Stimulated activated naive CD8-positive, alpha-beta T cell treated with anti-CD3 and anti-CD28 coated beads, Interleukin-15, amount 100 ng/mL, for 72 hours (primary cell): ENCODE data around the gene SHCBP1.
"Not testable (repeated sequence)": the region's sequence is repeated elsewhere in the genome, so short reads cannot be mapped to it uniquely, and the experiment has no call there.

Experiments used
- ATAC-seq: fragments of 150-1000 bp; cut with Tn5 transposase; 2 replicates; pipeline ENCODE4 v1.10.0; 2021; ENCODE audit warnings: mild to moderate bottlenecking, moderate library complexity
- DNase-seq, 2 donors: peaks; one replicate each; pipeline ENCODE4 v3.0.0; 2021 to 2022
- H3K27ac Mint-ChIP-seq, 2 donors: one replicate each; pipeline ENCODE4 v1.8.0; 2022; ENCODE audit warnings: mild to moderate bottlenecking in 2 of 2, mixed read lengths in 2 of 2, moderate library complexity in 2 of 2
- H3K27me3 Mint-ChIP-seq: one replicate; pipeline ENCODE4 v1.8.0; 2022; ENCODE audit warnings: mixed read lengths
- H3K4me1 Mint-ChIP-seq: one replicate; pipeline ENCODE4 v1.8.0; 2022; ENCODE audit warnings: mild to moderate bottlenecking, mixed read lengths
- H3K4me3 Mint-ChIP-seq, 2 donors: one replicate each; pipeline ENCODE4 v1.8.0; 2022; ENCODE audit warnings: mild to moderate bottlenecking in 2 of 2, mixed read lengths in 2 of 2, moderate library complexity in 1 of 2
- H3K9me3 Mint-ChIP-seq, 2 donors: one replicate each; pipeline ENCODE4 v1.8.0; 2022; ENCODE audit warnings: mixed read lengths in 2 of 2

Gene SHCBP1

DNA sequence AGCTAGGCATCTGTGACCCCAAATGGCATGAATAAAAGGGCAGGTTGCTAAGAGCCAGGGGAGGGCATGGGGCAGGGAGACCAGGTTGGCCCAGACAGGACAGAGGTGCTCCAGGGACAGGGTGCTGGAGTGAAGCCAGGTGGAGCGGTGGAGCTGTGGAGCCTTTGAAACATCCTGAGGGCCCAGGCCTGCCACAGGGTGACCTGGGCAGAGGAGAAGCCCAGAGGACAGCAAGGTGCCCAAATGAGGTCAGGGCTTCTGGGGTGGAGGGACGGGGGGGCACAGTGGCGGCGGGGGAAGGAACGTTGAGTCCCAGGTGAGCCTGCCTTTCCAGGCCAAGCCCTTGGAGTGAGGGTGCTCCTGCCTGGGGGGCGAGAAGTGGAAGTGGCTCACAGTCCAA, 2.5 kb upstream of the SHCBP1 start:
- ATAC-seq, H3K27ac Mint-ChIP-seq, H3K9me3 Mint-ChIP-seq, H3K27me3 Mint-ChIP-seq, DNase-seq, H3K4me3 Mint-ChIP-seq: not testable (repeated sequence)
- H3K4me1 Mint-ChIP-seq: peaks cover 15% of the 10 kb centered on the region

DNA sequence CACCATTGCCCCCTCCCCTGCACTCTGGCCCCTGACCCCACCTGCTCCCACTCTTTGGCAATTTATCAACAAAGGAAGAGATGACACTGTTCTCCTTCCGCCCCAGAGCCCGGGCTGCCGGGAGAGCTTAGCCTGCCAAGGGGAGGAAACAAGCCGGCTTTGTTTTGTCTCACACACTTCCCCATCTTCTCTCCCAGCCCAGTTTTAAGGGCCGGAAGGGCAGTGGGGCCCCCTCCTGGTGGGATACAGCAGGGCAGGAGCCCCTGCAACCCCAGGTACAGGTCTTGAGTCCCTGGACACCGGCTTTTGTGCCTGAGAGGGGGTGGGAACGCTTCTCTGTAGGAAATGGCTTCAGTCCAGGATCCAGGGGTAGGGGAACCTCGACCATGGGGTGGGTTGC, 2.1 kb upstream of the SHCBP1 start:
- H3K9me3 Mint-ChIP-seq, H3K4me3 Mint-ChIP-seq, H3K27me3 Mint-ChIP-seq, H3K27ac Mint-ChIP-seq: not testable (repeated sequence)
- peaks cover 15% of the 10 kb centered on the region for H3K4me1 Mint-ChIP-seq
- ATAC-seq (peak; percentile 21), DNase-seq (peak in 1 of 2 donors; percentile 14)

DNA sequence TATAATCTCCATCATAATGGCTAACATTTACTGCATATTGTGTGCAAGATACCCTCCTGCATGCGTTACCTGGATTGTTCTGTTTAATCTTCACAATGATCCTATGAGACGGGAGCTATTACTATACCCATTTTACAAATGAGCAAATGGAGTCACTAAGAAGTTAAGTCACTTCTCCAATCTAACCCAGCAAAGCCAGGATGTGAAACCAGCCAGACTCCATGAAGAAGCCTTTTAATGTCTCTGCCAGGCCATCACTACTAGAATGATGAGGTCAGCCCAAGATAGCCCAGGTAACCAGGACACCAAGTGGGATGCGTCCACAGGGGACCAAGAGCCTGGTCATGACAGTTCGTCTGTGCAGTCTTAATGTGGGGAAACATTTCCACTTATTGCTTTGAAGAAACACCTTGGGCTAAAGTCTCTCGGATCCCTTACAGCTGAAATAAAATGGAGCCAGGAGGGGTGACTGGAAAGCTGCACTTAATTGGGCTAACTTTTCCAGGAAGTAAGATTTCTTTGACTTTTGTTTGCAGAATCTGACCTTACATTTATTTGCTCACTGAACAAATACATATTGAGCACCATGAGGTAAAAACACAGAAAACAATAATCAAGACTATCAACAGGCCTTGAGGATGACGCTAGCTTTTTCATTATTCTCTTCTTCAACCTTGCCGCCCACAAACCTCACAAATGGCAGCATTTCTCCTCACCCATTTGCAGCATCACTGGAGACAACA, 926 bp upstream of the SHCBP1 start:
- peak overlapping the region in 1 of 2 donors; percentile 98 for H3K27ac Mint-ChIP-seq
- peaks cover 15% of the 10 kb centered on the region for H3K4me1 Mint-ChIP-seq
- DNase-seq: no peak
- H3K27me3 Mint-ChIP-seq: no peaks in the 10 kb centered on the region
- ATAC-seq: no peak
- peak overlapping the region; percentile 93 to 98 for H3K4me3 Mint-ChIP-seq
- H3K9me3 Mint-ChIP-seq: no peaks in the 10 kb centered on the region

DNA sequence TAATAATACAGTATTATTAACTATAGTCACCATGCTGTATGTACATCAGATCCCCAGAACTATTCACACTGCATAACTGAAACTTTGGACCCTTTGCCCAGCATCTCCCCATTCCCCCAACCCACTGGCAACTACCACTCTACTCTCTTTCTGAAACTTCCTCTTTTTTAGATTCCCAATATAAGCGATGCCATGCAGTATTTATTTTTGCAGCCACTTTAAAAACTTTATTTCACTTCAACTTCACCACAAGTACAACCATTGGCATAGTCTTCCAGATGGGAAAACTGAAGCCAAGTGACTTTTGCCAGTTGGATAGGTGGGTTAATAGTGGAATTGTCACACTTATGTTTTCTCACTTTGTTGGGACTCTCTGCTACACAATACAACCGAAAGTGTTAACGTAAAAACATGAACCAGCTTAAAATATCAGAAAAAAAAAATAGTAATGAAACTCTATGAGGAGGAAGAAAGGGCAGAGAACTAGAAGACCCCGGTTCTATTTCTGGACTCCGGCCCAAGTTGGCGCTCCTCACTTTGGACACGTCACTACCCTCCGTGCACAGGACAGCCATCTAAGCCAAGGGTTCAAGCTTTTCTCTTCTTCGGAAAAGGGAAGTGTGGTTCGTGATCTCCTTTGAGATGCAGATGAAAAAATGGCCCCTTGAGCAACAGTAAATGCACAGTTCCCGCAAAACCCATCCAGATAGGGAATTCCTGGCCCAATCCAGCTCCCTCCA, 743 bp downstream of the SHCBP1 start:
- Mint-ChIP-seq H3K9me3 (no peaks in the 10 kb centered on the region), H3K4me3 (peak overlapping the region; percentile 93 to 98), H3K27ac (peak overlapping the region; percentile 98 to 99), H3K4me1 (peaks cover 15% of the 10 kb centered on the region), H3K27me3 (no peaks in the 10 kb centered on the region)
- DNase-seq (no peak), ATAC-seq (peak; percentile 19)

DNA sequence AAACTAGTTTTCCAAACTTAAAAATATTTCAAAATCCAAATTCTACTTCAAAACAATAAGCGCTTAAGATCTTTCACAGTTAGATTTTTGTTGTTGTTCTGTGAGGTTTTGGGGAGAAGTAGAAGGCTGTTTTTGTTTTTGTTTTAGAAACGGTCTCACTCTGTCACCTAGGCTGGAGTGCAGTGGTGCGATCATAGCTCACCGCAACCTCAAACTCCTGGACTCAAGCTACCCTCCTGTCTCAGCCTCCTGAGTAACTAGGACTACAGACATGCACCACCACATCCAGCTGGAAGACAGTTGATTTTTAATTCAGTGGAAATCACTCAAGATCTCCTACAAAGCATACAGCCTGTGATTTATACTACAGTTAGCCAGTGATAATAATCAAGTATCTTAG, 2.7 kb downstream of the SHCBP1 start:
- Mint-ChIP-seq H3K27ac (no peak overlapping the region), H3K4me3 (no peak overlapping the region), H3K9me3 (no peaks in the 10 kb centered on the region), H3K27me3 (no peaks in the 10 kb centered on the region), H3K4me1 (peaks cover 15% of the 10 kb centered on the region)
- ATAC-seq: no peak
- no peak for DNase-seq

DNA sequence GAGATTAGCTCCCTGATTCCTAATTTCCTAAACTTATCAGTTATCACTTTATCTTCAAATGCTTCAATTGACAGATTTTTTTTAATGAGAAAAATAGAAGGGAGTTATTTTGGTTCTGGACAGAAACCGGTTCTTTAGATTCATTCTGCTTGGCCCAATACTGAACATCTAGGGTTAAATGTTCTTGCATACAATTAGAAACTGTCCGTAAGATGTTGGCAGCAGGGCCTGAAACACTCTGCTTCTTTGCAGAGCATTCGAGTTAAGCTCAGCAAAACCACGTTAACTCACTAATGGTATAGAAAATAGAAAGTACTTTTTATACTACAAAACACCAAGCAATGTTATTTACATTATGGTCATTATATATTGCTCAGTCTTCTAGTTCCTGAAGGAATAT, 7.2 kb downstream of the SHCBP1 start:
- no peak overlapping the region for H3K27ac Mint-ChIP-seq
- no peaks in the 10 kb centered on the region for H3K9me3 Mint-ChIP-seq
- no peaks in the 10 kb centered on the region for H3K27me3 Mint-ChIP-seq
- H3K4me1 Mint-ChIP-seq: no peaks in the 10 kb centered on the region
- DNase-seq (no peak), ATAC-seq (no peak)
- no peak overlapping the region for H3K4me3 Mint-ChIP-seq

DNA sequence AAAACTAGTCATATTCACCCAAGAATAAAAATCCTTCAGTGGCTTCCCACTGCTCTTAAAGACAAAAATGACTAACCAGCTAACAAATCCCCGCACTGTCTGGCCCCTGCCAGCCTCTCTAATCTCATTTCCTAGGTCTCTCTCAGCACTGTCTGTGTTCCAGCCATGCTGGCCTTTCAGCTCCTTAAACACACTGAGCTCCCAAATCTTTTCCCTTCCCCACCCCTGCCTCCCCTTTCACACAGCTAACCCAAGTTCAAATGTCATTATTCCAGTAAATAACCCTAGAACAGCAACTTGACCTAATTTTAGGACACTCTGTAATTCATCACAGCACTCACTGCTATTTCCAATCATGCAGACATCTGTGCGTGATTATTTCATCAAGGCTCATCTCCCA, 7.8 kb downstream of the SHCBP1 start:
- no peak for DNase-seq
- H3K4me3 Mint-ChIP-seq: no peak overlapping the region
- no peaks in the 10 kb centered on the region for H3K27me3 Mint-ChIP-seq
- H3K4me1 Mint-ChIP-seq: no peaks in the 10 kb centered on the region
- ATAC-seq: no peak
- H3K9me3 Mint-ChIP-seq: no peaks in the 10 kb centered on the region
- H3K27ac Mint-ChIP-seq: no peak overlapping the region

DNA sequence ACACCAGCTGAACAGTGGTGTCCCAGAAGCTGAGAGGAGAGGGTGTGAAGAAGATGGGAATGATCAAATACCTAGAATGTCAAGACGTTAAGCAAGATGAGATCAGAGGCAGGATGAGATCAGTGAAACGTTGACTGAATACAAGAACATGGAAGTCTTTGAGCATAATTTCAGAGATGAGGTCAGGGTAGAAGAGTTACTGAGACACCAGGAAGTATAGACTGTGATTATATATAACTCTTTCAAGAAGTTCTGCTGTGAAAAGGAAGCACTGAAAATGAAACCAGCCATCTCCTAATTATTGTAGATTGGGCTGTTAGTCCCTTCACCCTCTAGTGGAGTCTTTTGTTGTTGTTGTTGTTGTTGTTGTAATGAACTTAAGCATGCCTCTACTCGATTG, 9.1 kb downstream of the SHCBP1 start:
- no peaks in the 10 kb centered on the region for H3K9me3 Mint-ChIP-seq
- no peaks in the 10 kb centered on the region for H3K27me3 Mint-ChIP-seq
- H3K27ac Mint-ChIP-seq: no peak overlapping the region
- no peak overlapping the region for H3K4me3 Mint-ChIP-seq
- DNase-seq: no peak
- no peak for ATAC-seq
- H3K4me1 Mint-ChIP-seq: no peaks in the 10 kb centered on the region

DNA sequence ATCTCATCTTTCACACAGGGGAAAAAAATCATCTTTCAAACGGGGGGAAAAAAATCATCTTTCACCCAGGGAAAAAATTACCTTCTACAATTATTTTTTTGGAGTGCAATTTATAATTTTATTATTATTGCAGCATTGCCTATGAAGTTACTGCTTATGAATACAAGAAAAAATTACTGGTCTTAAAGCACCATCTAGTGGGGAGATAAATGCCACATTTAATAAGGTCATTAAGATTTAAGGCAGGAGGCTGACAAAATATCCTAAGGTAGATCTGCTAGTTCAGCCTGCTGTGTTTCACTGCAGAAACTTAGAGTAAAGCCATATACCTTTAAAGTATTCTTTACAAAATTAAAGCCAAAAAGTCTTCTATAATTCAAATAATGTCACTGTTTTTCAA, 13.7 kb downstream of the SHCBP1 start:
- ATAC-seq (no peak), DNase-seq (no peak)
- H3K4me1 Mint-ChIP-seq: no peaks in the 10 kb centered on the region
- no peaks in the 10 kb centered on the region for H3K9me3 Mint-ChIP-seq
- no peak overlapping the region for H3K4me3 Mint-ChIP-seq
- no peaks in the 10 kb centered on the region for H3K27me3 Mint-ChIP-seq
- H3K27ac Mint-ChIP-seq: no peak overlapping the region

DNA sequence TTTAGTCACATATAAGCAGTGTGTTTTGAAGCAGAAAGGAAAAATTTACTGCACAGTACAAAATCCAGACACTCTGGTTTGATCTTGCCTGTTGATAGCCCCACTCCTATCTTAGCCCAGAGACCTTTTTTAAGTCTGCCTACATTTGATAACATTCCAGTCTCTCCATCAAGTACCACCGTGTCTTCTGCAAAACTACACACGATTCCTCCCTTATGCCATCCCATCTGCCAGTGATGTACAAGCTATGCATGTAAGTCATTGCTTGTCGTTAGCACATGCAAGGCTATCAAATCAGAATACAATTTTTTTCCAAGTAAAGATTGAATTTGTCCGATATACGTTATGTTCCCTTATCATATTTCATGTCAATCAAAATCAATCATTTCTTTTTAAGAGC, 14.9 kb downstream of the SHCBP1 start:
- no peaks in the 10 kb centered on the region for H3K27me3 Mint-ChIP-seq
- DNase-seq (no peak), ATAC-seq (no peak)
- H3K4me1 Mint-ChIP-seq: no peaks in the 10 kb centered on the region
- H3K9me3 Mint-ChIP-seq: no peaks in the 10 kb centered on the region
- H3K4me3 Mint-ChIP-seq: no peak overlapping the region
- no peak overlapping the region for H3K27ac Mint-ChIP-seq

DNA sequence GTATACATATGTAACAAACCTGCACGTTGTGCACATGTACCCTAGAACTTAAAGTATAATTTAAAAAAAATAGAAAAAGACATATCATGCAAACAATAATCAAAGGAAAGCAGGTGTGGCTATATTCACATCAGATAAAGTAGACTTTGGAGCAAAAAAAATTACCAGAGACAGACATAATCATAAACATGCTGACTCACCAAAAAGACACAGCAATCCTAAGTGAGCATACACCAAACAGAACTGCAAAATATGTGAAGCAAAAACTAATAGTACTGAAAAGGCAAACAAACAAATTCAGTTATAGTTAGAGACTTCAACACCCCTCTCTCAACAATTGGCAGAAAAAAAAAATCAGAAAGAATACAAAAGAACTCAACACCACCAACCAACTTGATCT, 29.9 kb downstream of the SHCBP1 start:
- Mint-ChIP-seq H3K4me3 (no peak overlapping the region), H3K4me1 (no peaks in the 10 kb centered on the region), H3K27ac (no peak overlapping the region), H3K9me3 (peaks cover 18 to 26% of the 10 kb centered on the region in 2 donors), H3K27me3 (no peaks in the 10 kb centered on the region)
- DNase-seq: no peak
- no peak for ATAC-seq

DNA sequence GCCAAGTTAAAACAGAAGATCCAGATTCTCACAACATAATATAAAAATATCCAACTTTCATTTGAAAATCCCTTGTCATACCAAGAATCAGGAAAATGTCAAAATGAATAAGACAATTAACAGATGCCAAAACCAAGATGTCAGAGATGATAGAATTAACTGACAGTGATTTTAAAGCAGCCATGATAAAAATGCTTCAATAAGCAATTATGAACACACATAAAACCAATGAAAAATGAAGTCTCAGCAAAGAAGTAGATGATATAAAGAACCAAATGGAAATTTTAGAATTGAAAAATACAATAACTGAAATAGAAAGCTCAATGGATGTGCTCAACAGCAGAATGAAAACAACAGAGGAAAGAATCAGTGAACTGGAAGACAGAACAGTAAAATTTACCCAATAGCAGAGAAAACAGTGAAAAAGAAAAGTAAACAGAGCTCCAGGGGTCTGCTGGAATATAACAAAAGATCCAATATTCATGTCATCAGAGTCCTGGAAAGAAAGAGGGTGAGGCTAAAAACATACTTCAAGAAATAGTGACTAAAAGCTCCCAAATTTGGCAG, 35.1 kb downstream of the SHCBP1 start:
- H3K9me3 Mint-ChIP-seq: peaks cover 22 to 35% of the 10 kb centered on the region in 2 donors
- no peak overlapping the region for H3K27ac Mint-ChIP-seq
- H3K4me3 Mint-ChIP-seq: no peak overlapping the region
- DNase-seq (no peak), ATAC-seq (no peak)
- H3K27me3 Mint-ChIP-seq: no peaks in the 10 kb centered on the region
- no peaks in the 10 kb centered on the region for H3K4me1 Mint-ChIP-seq

DNA sequence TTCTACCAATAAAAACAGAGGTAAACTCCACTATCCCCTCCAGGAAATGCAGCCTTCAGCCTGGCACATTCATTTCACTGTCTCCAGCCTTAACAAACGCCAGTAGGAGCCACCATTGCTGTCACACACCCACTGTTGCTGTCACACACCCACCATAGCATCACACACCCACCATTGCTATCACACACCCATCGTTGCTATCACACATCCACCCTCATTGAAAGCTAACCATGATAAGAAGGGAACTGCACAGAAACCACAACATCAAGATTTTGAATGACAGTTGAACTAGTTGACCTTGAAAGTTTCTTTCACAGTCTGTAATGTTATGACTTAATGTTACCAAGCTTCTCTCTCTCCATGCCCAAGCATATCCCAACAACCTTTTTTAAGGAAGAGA, 38.1 kb downstream of the SHCBP1 start:
- Mint-ChIP-seq H3K27ac (no peak overlapping the region), H3K4me3 (no peak overlapping the region), H3K27me3 (no peaks in the 10 kb centered on the region), H3K4me1 (no peaks in the 10 kb centered on the region), H3K9me3 (peaks cover 18 to 25% of the 10 kb centered on the region in 2 donors)
- ATAC-seq: no peak
- DNase-seq: no peak

DNA sequence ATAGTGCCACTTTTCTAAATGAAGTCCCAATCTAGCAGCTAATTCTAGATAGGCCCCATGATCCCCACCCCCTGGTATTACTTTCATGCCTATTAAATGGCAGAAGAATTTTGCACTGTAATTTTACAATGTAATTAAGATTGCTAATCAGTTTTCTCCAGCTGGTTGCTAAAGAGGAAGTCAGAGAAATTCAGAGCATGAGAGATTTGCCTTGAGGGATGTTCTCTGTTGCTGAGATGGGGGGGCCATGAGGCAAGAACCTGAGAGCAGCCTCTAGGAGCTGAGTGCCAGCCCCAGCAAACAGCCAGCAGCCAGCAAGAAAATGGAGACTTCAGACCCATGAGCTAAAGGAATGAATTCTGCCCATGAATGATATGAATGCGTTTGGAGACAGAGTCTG, 38.9 kb downstream of the SHCBP1 start:
- H3K4me3 Mint-ChIP-seq: no peak overlapping the region
- ATAC-seq: no peak
- no peaks in the 10 kb centered on the region for H3K4me1 Mint-ChIP-seq
- no peak overlapping the region for H3K27ac Mint-ChIP-seq
- H3K27me3 Mint-ChIP-seq: no peaks in the 10 kb centered on the region
- H3K9me3 Mint-ChIP-seq: peaks cover 13 to 18% of the 10 kb centered on the region in 2 donors
- no peak for DNase-seq

DNA sequence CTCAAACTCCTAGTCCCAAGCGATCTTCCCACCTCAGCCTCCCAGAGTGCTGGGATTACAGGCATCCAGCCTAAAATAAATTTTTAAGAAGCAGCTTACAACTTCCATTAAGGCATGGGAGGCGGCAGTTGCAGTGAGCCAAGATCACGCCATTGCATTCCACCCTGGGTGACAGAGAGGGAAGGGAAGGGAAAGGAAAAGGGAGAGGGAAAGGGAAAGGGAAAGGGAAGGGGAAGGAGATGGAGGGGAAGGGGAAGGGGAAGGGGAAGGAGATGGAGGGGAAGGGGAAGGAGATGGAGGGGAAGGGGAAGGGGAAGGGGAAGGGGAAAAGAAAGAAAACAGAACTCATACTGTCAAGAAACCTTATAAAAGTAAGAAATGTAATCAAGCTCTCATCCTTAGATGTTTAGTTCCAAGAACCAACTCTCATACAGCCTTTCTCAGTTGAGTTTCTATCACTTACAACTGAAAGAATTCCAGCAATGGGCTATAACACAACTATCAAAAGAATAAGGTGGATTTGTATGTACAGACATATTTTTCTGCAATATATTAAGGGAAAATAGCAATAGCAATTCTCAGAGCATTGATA, 43.1 kb downstream of the SHCBP1 start:
- no peak for ATAC-seq
- DNase-seq: no peak
- no peaks in the 10 kb centered on the region for H3K27me3 Mint-ChIP-seq

DNA sequence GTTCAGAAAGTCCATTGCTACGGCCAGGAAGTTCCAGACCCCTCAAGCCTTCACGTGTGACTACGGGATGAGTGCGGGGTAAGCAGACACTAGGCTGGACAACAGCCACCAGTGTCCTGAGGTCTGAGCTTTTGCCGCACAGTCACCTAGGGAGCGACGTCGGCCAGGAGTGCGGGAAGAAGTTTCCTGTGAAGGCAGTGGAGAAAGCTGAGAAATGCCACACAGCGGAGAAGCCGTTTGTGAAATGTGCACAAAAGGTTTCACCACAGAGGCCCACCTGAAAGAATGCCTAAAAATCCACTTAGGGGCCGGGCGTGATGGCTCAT, 47.4 kb downstream of the SHCBP1 start:
- H3K27me3 Mint-ChIP-seq: peaks cover 1% of the 10 kb centered on the region
- no peak overlapping the region for H3K4me3 Mint-ChIP-seq
- no peak for DNase-seq
- ATAC-seq: no peak
- no peaks in the 10 kb centered on the region for H3K4me1 Mint-ChIP-seq
- H3K27ac Mint-ChIP-seq: peak overlapping the region in 1 of 2 donors; percentile 42
- no peaks in the 10 kb centered on the region for H3K9me3 Mint-ChIP-seq

More for the DNA sequence above, 43.1 kb downstream of the SHCBP1 start:
- Mint-ChIP-seq H3K4me3 (no peak overlapping the region), H3K9me3 (no peaks in the 10 kb centered on the region), H3K4me1 (no peaks in the 10 kb centered on the region), H3K27ac (peak overlapping the region in 1 of 2 donors; percentile 42)
